Measurements from ENCODE around the gene CELA1.

GRCh38 chr12:51369581-51369980, 23.1 kb upstream of the CELA1 start:
- TF ChIP-seq CTCF (IDR thresholded peaks at IDR 0.05; ENCODE audit: low read length) (no peak), EZH2 (IDR thresholded peaks at IDR 0.05; ENCODE audit: borderline replicate concordance, low read length) (no peak)
